ENCODE results near the gene PLS3. TPM values are rescaled to one million over a fixed set of nuclear protein-coding genes. Genes with fewer than 3 reads are reported as not detected.

Gene PLS3
- total RNA-seq, 1 donor: 358 TPM

GRCh38 chrX:115565888-115566287, 4.9 kb downstream of the PLS3 start:
- Histone ChIP-seq H3K27me3 (ENCODE audit: insufficient read depth, low read length) (peaks cover 15% of the 10 kb centered on the region), H3K36me3 (ENCODE audit: insufficient read depth, low read length) (no peaks in the 10 kb centered on the region), H3K4me3 (ENCODE audit: insufficient read depth, low read length) (no peak overlapping the region), H3K9me3 (ENCODE audit: low read depth, low read length) (no peaks in the 10 kb centered on the region), H3K27ac (ENCODE audit: low read depth, low read length) (no peak overlapping the region), H3K79me2 (ENCODE audit: insufficient read depth, low read length) (peaks cover 88% of the 10 kb centered on the region), H3K4me2 (ENCODE audit: insufficient read depth, low read length) (no peak overlapping the region), H4K20me1 (ENCODE audit: insufficient read depth, low read length) (peaks cover 5% of the 10 kb centered on the region), H3K4me1 (ENCODE audit: insufficient read depth, low read length) (peaks cover 10% of the 10 kb centered on the region), H2AFZ (ENCODE audit: low read length) (no peak overlapping the region)
- TF ChIP-seq CTCF (IDR thresholded peaks at IDR 0.05; ENCODE audit: extremely low read depth, low read depth, low read length): no peak
- DNase-seq (ENCODE audit: insufficient read length, low spot score, missing footprints): no peak

GRCh38 chrX:115571712-115572111, 10.7 kb downstream of the PLS3 start:
- Histone ChIP-seq H3K4me2 (ENCODE audit: insufficient read depth, low read length) (no peak overlapping the region), H2AFZ (ENCODE audit: low read length) (no peak overlapping the region), H4K20me1 (ENCODE audit: insufficient read depth, low read length) (peaks cover 2% of the 10 kb centered on the region), H3K27me3 (ENCODE audit: insufficient read depth, low read length) (no peaks in the 10 kb centered on the region), H3K36me3 (ENCODE audit: insufficient read depth, low read length) (peaks cover 7% of the 10 kb centered on the region), H3K27ac (ENCODE audit: low read depth, low read length) (peak overlapping the region; percentile 31), H3K4me3 (ENCODE audit: insufficient read depth, low read length) (no peak overlapping the region), H3K79me2 (ENCODE audit: insufficient read depth, low read length) (peaks cover 84% of the 10 kb centered on the region), H3K9me3 (ENCODE audit: low read depth, low read length) (no peaks in the 10 kb centered on the region), H3K4me1 (ENCODE audit: insufficient read depth, low read length) (peaks cover 6% of the 10 kb centered on the region)
- no peak for TF ChIP-seq CTCF (IDR thresholded peaks at IDR 0.05; ENCODE audit: extremely low read depth, low read depth, low read length)
- DNase-seq (ENCODE audit: insufficient read length, low spot score, missing footprints): no peak

- peaks cover 2% of the 10 kb centered on the region for H4K20me1 ChIP-seq (ENCODE audit: insufficient read depth, low read length)
- H3K4me1 ChIP-seq (ENCODE audit: insufficient read depth, low read length): peaks cover 6% of the 10 kb centered on the region
- H3K27me3 ChIP-seq (ENCODE audit: insufficient read depth, low read length): no peaks in the 10 kb centered on the region
- no peak overlapping the region for H2AFZ ChIP-seq (ENCODE audit: low read length)
- H3K9me3 ChIP-seq (ENCODE audit: low read depth, low read length): no peaks in the 10 kb centered on the region
- peaks cover 11% of the 10 kb centered on the region for H3K36me3 ChIP-seq (ENCODE audit: insufficient read depth, low read length)
- DNase-seq (ENCODE audit: insufficient read length, low spot score, missing footprints): no peak
- H3K4me3 ChIP-seq (ENCODE audit: insufficient read depth, low read length): no peak overlapping the region
- no peak overlapping the region for H3K4me2 ChIP-seq (ENCODE audit: insufficient read depth, low read length)
- peaks cover 86% of the 10 kb centered on the region for H3K79me2 ChIP-seq (ENCODE audit: insufficient read depth, low read length)
- no peak overlapping the region for H3K27ac ChIP-seq (ENCODE audit: low read depth, low read length)
- TF ChIP-seq CTCF (IDR thresholded peaks at IDR 0.05; ENCODE audit: extremely low read depth, low read depth, low read length): no peak
Measured at GRCh38 chrX:115573185-115573584, 12.2 kb downstream of the PLS3 start.

GRCh38 chrX:115576676-115577075, 15.7 kb downstream of the PLS3 start:
- no peak overlapping the region for H3K27ac ChIP-seq (ENCODE audit: low read depth, low read length)
- peaks cover 13% of the 10 kb centered on the region for H3K36me3 ChIP-seq (ENCODE audit: insufficient read depth, low read length)
- no peak for DNase-seq (ENCODE audit: insufficient read length, low spot score, missing footprints)
- H3K9me3 ChIP-seq (ENCODE audit: low read depth, low read length): no peaks in the 10 kb centered on the region
- H3K27me3 ChIP-seq (ENCODE audit: insufficient read depth, low read length): peaks cover 8% of the 10 kb centered on the region
- H3K4me3 ChIP-seq (ENCODE audit: insufficient read depth, low read length): no peak overlapping the region
- H3K4me1 ChIP-seq (ENCODE audit: insufficient read depth, low read length): peaks cover 10% of the 10 kb centered on the region
- peaks cover 5% of the 10 kb centered on the region for H4K20me1 ChIP-seq (ENCODE audit: insufficient read depth, low read length)
- no peak overlapping the region for H2AFZ ChIP-seq (ENCODE audit: low read length)
- peaks cover 87% of the 10 kb centered on the region for H3K79me2 ChIP-seq (ENCODE audit: insufficient read depth, low read length)
- H3K4me2 ChIP-seq (ENCODE audit: insufficient read depth, low read length): no peak overlapping the region
- TF ChIP-seq CTCF (IDR thresholded peaks at IDR 0.05; ENCODE audit: extremely low read depth, low read depth, low read length): no peak

Data from osteoblast (primary cell).